Activated naive CD4-positive, alpha-beta T cell treated with anti-CD3 and anti-CD28 coated beads for 36 hours (primary cell): ENCODE measurements around the gene SGF29. TPM values are rescaled to one million over a fixed set of nuclear protein-coding genes. Genes with fewer than 3 reads are reported as not detected.
"Not testable (repeated sequence)": the region's sequence is repeated elsewhere in the genome, so short reads cannot be mapped to it uniquely, and the experiment has no call there.

Source experiments
- CTCF ChIA-PET: fragments of 350-600 bp; sonication (Branson Sonifier 250); formaldehyde crosslinking; loops from one replicate; lab custom pipeline; 2021; ENCODE audit warnings: antibody characterized with exemption; lab: Charles Lee
- DNase-seq: peaks from one replicate; pipeline ENCODE4 v3.0.0-alpha.2; 2020
- H3K27ac Mint-ChIP-seq: one replicate; pipeline ENCODE4 v1.8.0; 2021; ENCODE audit warnings: mild to moderate bottlenecking, mixed read lengths
- H3K27me3 Mint-ChIP-seq: one replicate; pipeline ENCODE4 v1.8.0; 2021; ENCODE audit warnings: low read depth, mixed read lengths
- H3K36me3 Mint-ChIP-seq: one replicate; pipeline ENCODE4 v1.8.0; 2021; ENCODE audit warnings: low read depth, mixed read lengths
- H3K4me1 Mint-ChIP-seq: one replicate; pipeline ENCODE4 v1.8.0; 2021; ENCODE audit warnings: low read depth, mixed read lengths
- H3K4me3 Mint-ChIP-seq: one replicate; pipeline ENCODE4 v1.8.0; 2021; ENCODE audit warnings: mild to moderate bottlenecking, moderate library complexity, mixed read lengths
- H3K9me3 Mint-ChIP-seq: one replicate; pipeline ENCODE4 v1.8.0; 2021; ENCODE audit warnings: mixed read lengths
- intact Hi-C: fragments of 100-400 bp; cut with micrococcal nuclease; formaldehyde crosslinking; loops from one replicate; pipeline ENCODE4 v1.15.1; 2023
- total RNA-seq, 2 experiments: library from RNA; stranded (reverse); gene quantifications; one replicate each; pipeline ENCODE4 v1.2.3, GENCODE V29; 2021

SGF29 gene
- total RNA-seq, 2 experiments from 2014 or later, result 15.9 TPM

DNA sequence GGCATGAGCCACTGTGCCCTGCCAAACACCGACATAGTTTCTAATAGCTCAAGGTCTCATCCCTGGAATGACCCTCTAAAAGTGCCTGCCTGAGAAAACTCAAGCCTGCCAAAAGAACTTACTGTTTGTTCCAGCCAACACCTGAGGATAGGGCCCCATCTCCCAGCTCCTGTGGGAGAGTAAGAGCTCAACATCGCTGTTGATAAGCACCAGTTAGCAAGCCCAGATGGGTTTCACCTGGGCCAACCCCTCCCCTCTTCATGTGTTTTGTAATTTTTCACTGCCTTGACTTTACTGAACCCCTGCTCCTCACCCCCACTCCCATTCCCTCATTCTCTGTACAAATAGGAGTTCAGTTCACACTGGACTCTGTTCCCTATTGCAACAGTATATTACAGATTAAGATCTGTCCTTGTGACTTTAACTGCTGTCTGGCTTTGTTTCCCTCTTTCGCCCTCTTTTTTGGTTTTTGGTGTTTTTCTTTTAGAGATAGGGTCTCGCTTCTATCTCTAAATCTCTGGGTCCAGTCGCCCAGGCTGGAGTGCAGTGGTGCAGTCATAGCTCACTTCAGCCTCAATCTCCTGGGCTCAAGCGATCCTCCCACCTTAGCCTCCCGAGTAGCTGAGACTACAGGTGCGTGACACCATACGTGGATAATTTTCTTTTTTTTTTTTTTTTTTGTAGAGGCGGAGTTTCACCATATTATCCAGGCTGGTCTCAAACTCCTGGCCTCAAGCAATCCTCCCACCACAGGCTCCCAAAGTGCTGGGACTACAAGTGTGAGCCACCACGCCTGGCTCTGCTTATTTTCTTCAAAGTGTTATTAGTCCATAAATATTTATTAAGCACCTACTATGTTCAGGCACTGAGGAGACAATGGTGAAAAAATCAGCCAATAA lies 27.3 kb upstream of the SGF29 start:
- Mint-ChIP-seq H3K9me3 (no peaks in the 10 kb centered on the region), H3K27me3 (no peaks in the 10 kb centered on the region), H3K4me1 (peaks cover 6% of the 10 kb centered on the region), H3K36me3 (no peaks in the 10 kb centered on the region), H3K4me3 (no peak overlapping the region), H3K27ac (no peak overlapping the region)
- intact Hi-C loops, result no loop called here
- CTCF ChIA-PET, result no interaction called here
- no peak for DNase-seq

DNA sequence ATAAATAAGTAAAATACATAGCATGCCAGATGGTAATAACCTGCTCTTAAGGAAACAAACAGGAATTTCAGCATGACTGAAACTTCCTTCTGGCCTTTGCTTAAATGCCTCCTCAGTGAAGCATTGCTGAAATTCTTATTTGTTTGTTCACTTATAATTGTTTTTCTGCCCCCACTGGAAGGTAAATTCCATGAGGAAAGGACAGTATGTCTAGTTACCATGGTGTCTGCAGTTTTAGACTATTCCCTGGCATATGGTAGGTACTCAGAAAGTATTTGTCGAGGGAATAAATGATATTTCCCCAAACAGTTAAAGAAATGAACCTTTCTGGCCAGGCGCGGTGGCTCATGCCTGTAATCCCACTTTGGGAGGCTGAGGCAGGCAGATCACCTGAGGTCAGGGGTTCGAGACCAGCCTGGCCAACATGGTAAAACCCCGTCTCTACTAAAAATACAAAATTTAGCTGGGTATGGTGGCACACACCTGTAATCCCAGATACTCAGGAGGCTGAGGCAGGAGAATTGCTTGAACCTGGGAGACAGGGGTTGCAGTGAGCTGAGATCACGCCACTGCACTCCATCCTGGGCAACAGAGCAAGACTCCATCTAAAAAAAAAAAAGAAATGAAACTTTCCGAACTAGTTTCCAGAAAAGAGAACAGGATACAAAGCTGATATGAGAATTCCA lies 26.5 kb upstream of the SGF29 start:
- CTCF ChIA-PET, H3K27me3 Mint-ChIP-seq, intact Hi-C loops, H3K36me3 Mint-ChIP-seq, H3K9me3 Mint-ChIP-seq, H3K27ac Mint-ChIP-seq, H3K4me3 Mint-ChIP-seq, H3K4me1 Mint-ChIP-seq, DNase-seq: not testable (repeated sequence)

DNA sequence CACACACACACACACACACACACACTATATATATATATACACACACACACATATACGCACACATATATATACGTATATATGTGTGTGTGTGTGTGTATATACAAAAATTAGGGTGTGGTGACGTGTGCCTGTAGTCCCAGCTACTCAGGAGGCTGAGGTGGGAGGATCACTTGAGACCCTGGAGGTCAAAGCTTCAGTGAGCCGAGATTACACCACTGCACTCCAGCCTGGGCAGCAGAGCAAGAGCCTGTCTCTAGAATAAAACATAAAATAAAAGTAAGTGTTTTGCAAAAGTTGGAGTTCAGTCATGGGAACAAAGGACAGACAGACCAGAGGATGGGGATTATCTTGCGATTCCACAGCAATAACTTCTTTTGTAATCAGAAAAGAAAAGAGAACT lies 25.7 kb upstream of the SGF29 start:
- no peaks in the 10 kb centered on the region for H3K9me3 Mint-ChIP-seq
- CTCF ChIA-PET, result no interaction called here
- no peaks in the 10 kb centered on the region for H3K36me3 Mint-ChIP-seq

DNA sequence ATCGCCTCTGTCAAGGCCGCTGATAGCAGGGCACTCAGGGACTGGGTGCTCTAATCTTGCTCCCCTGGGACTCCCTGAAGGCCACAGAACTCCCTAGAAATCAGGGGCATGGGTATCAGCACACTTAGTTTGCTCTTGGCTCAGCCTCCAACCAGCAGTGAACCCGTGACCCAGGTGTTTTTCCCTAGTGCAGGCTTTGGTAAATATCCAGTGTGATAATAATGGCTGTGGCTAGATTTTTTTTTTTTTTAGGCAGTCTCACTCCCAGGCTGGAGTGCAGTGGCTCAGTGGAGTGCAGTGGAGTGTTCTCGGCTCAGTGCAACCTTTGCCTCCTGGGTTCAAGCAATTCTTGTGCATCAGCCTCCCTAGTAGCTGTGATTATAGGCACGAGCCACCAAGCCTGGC lies 25.3 kb upstream of the SGF29 start:
- no peaks in the 10 kb centered on the region for H3K9me3 Mint-ChIP-seq
- intact Hi-C loops, result no loop called here
- no peak for DNase-seq
- no peak overlapping the region for H3K27ac Mint-ChIP-seq
- H3K4me1 Mint-ChIP-seq, result peaks cover 8% of the 10 kb centered on the region
- no peaks in the 10 kb centered on the region for H3K27me3 Mint-ChIP-seq
- no peak overlapping the region for H3K4me3 Mint-ChIP-seq
- H3K36me3 Mint-ChIP-seq, result no peaks in the 10 kb centered on the region
- CTCF ChIA-PET, result interaction anchor here (0.6 kb wide), 1 partner anchor 47 kb away, joined by 4 read pairs; no protein-coding TSS in a partner anchor

More for the DNA sequence above, 25.7 kb upstream of the SGF29 start:
- Mint-ChIP-seq H3K27me3 (no peaks in the 10 kb centered on the region), H3K4me1 (peaks cover 6% of the 10 kb centered on the region), H3K27ac (no peak overlapping the region), H3K4me3 (no peak overlapping the region)
- intact Hi-C loops, result no loop called here
- no peak for DNase-seq

DNA sequence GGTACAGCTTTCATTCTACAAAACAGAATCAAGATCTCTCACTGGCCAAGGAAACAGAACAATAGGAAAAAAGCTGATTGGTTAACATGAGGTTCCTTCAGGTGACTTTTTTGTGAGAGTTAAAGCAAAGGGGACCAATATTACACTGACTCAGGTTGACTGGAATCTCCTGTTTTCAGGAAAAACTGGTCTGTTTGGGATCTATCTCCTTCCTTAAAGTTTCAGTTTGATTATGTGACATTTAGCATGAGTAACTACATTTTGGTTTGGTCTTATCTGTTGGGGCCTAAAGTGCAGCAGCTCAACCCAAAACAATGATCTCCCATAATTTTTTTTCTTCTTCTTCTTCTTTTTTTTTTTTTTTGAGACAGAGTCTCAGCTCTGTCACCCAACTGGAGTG lies 24.6 kb upstream of the SGF29 start:
- H3K27me3 Mint-ChIP-seq, result no peaks in the 10 kb centered on the region
- CTCF ChIA-PET, result interaction anchor here (0.6 kb wide), 2 partner anchors 16 to 46 kb away, joined by 3 to 4 read pairs; no protein-coding TSS in a partner anchor

DNA sequence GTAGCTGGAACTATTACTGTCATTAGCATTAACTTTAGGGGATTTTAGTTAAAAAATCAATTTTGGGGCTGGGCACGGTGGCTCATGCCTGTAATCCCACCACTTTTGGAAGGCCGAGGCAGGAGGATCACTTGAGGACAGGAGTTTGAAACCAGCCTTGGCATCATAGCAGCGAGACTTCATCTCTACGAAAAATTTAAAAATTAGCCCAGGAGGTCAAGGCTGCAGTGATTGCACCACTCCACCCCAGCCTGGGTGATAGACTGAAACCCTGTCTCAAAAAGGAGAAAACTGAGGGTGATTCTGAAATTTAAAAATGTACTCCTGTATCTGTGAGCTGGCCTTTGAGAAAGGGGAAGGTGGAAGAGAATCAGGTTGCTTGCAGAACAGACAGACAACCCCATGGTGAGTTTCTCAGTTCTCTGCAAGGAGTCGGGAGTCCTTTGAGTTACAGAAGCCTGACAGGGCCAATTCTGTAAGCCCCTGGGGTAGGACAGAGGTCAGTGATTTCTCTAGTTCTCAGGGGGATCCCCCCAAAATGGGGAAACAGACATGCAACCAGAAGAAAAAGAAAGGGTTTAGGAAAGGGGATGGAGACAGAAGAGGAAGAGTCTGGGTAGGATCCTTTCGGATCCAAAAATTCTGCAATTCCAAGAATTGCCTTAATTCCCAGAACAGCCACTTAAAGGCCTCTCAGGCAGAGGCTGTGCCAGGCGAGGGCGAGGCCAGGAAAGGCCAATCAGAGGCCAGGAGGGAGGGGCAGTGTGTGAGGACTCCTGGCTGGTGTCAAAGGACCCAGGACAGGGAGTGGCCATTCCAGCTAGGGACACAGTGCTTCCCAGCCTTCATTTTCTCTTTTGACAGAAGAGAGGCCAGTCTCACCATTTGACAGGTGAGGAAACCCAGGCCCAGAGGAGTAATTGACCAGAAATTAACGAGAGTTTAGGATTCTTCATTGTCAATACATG lies 21.7 kb upstream of the SGF29 start:
- no peak overlapping the region for H3K27ac Mint-ChIP-seq
- no peak for DNase-seq

More for the DNA sequence above, 24.6 kb upstream of the SGF29 start:
- Mint-ChIP-seq H3K4me1 (peaks cover 11% of the 10 kb centered on the region), H3K27ac (no peak overlapping the region), H3K9me3 (no peaks in the 10 kb centered on the region), H3K36me3 (no peaks in the 10 kb centered on the region), H3K4me3 (no peak overlapping the region)
- intact Hi-C loops, result no loop called here
- no peak for DNase-seq

DNA sequence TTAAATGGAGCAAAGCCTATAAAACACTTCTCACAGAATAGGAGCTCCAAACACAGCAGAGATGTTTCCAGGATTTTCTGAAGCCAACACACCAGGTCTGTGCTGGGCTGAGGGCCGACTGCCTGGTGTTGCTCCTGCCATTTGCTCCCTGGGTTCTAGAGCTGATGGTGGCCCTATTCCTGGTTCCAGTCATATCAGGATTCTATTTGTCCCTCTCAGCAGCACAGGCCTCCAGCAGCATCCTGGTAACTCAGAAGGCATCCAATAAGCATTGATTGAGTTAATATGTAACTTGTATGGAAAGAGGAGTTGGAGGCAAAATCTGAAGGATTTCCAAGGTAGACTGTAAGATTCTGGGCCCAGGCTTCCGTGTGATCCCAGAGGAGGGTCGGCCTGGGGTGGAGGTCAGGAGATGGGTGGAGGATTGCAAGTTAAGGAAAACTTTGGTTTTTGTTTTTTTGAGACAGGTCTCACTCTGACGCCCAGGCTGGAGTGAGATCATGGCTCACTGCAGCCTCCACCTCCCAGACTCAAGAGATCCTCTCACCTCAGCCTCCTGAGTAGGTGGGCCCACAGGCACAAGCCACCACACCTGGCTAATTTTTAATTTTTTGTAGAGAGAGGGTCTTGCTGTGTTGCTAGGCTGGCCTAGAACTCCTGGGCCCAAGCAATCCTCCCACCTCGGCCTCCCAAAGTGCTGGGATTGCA lies 20.6 kb upstream of the SGF29 start:
- Mint-ChIP-seq H3K27ac (no peak overlapping the region), H3K4me1 (peaks cover 26% of the 10 kb centered on the region), H3K4me3 (no peak overlapping the region), H3K36me3 (no peaks in the 10 kb centered on the region), H3K27me3 (no peaks in the 10 kb centered on the region), H3K9me3 (no peaks in the 10 kb centered on the region)
- CTCF ChIA-PET, result no interaction called here
- intact Hi-C loops, result no loop called here
- DNase-seq, result no peak

More for the DNA sequence above, 21.7 kb upstream of the SGF29 start:
- CTCF ChIA-PET, result no interaction called here
- intact Hi-C loops, result no loop called here
- Mint-ChIP-seq H3K9me3 (no peaks in the 10 kb centered on the region), H3K4me3 (no peak overlapping the region), H3K36me3 (no peaks in the 10 kb centered on the region), H3K4me1 (peaks cover 21% of the 10 kb centered on the region), H3K27me3 (no peaks in the 10 kb centered on the region)

DNA sequence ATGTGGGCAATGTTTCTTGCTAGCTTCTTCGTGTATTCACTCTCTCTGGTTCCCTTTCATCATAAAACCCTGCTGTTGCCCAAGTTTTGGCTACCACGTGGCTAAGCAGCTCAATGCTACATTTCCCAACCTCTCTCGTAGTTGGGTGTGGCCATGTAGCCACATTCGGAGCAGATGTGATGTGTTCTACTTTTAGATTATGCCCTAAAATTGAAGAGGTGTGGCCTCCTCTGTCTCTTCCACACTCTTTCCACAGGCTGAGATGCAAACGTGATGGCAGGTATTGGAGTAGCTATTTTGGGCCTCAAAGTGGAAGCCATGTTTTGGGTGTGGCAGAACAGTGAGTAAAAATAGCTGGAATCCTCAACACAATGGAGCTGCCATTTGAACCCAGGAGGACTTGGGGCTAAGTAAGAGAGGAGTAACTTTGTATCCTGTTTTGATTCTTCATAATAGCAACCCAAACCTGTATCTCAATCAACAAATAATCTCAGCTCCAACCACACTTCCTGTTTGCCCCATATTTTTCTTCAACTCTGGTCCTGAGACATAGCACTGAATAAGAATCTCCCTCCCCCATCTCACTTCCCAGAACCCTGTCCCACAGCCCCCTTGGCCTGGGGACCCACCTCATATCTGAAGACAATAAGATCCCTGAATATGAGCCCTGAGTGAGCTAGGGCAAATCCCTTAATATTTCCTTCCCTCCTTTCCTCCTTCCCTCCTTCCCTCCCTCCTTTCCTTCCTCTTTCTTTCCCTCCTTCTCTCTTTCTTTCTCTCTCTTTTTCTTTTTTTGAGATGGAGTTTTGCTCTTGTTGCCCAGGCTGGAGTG lies 19.0 kb upstream of the SGF29 start:
- peak overlapping the region; percentile 69 for H3K27ac Mint-ChIP-seq
- H3K4me3 Mint-ChIP-seq, result no peak overlapping the region
- H3K36me3 Mint-ChIP-seq, result no peaks in the 10 kb centered on the region
- intact Hi-C loops, result loop anchor here (5.0 kb wide), 1 partner anchor 37 kb away; no protein-coding TSS in a partner anchor
- no peaks in the 10 kb centered on the region for H3K9me3 Mint-ChIP-seq
- peaks cover 26% of the 10 kb centered on the region for H3K4me1 Mint-ChIP-seq
- CTCF ChIA-PET, result no interaction called here
- DNase-seq, result no peak
- H3K27me3 Mint-ChIP-seq, result no peaks in the 10 kb centered on the region

DNA sequence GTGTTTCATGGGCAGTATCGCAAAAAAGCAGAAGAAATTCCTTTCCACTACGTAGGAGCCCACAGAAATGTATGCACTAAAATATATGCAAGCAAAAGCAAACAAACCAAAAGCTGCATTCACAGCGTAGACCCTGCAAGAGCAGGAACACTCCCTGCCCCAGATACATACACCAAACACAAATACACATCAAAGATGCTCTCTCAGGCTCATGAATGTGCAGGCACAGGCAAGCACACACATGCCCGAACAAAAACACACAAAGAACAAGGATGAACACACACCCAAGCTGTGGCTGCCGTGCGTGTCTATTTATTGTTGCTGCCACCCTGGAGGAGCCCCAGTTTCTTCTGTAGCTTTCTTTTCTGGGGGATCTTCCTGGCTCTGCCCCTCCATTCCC lies 16.6 kb upstream of the SGF29 start:
- peaks cover 26% of the 10 kb centered on the region for H3K4me1 Mint-ChIP-seq
- H3K4me3 Mint-ChIP-seq, result no peak overlapping the region
- H3K9me3 Mint-ChIP-seq, result no peaks in the 10 kb centered on the region
- no peaks in the 10 kb centered on the region for H3K27me3 Mint-ChIP-seq
- intact Hi-C loops, result loop anchor here (5.0 kb wide), 1 partner anchor 40 kb away; no protein-coding TSS in a partner anchor
- no peaks in the 10 kb centered on the region for H3K36me3 Mint-ChIP-seq
- DNase-seq, result no peak
- CTCF ChIA-PET, result no interaction called here
- H3K27ac Mint-ChIP-seq, result no peak overlapping the region

DNA sequence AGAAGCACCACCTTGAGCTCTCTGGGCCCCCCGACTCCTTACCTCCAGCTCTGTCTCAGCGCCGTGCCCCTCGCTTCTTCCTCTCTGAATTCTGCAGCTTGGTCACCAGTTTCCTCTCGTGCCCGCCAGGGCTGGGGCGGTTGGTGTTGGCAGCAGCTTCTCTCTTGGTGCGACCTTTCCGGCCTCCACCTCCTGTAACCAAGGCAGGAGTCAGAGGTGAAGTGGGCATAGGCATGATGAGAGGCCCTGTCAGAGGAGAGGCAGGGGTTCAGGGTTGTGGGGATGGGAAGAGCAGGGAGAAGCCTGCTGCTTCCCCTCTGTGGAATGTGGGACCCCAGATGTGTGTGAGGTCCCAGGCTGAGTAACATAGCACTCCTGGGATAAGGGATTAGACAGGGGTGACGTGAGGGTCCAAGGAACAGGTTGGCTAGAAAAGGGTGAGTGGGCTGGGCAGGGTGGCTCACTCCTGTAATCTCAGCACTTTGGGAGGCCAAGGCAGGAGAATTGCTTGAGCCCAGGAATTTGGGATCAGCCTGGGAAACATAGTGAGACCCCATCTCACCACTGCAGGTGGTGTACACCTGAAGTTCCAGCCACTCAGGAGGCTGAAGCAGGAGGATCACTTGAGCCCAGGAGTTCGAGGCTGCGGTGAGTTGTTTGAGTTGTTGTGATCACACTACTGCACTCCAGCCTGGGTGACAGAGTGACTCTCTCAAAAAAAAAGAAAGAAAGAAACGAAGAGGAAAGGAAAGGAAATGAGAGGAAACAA lies 15.6 kb upstream of the SGF29 start:
- CTCF ChIA-PET, result interaction anchor here (0.7 kb wide), 1 partner anchor 11 kb away, joined by 3 read pairs; no protein-coding TSS in a partner anchor

More for the DNA sequence above, 15.6 kb upstream of the SGF29 start:
- H3K27me3 Mint-ChIP-seq, result no peaks in the 10 kb centered on the region
- H3K36me3 Mint-ChIP-seq, result no peaks in the 10 kb centered on the region
- H3K4me3 Mint-ChIP-seq, result no peak overlapping the region
- peaks cover 31% of the 10 kb centered on the region for H3K4me1 Mint-ChIP-seq
- H3K9me3 Mint-ChIP-seq, result no peaks in the 10 kb centered on the region
- intact Hi-C loops, result loop anchor here (5.0 kb wide), 1 partner anchor 41 kb away; no protein-coding TSS in a partner anchor
- DNase-seq, result no peak
- H3K27ac Mint-ChIP-seq, result no peak overlapping the region
